GM19025 (cell line): ENCODE data around the gene PCCA.

Source experiments
- ATAC-seq: cut with Tn5 transposase; IDR thresholded peaks from one replicate; pipeline ENCODE4 v1.9.1; 2021; ENCODE audit warnings: mild to moderate bottlenecking, low read depth, moderate library complexity; ENCODE audit not compliant: unreplicated experiment

The PCCA gene

DNA sequence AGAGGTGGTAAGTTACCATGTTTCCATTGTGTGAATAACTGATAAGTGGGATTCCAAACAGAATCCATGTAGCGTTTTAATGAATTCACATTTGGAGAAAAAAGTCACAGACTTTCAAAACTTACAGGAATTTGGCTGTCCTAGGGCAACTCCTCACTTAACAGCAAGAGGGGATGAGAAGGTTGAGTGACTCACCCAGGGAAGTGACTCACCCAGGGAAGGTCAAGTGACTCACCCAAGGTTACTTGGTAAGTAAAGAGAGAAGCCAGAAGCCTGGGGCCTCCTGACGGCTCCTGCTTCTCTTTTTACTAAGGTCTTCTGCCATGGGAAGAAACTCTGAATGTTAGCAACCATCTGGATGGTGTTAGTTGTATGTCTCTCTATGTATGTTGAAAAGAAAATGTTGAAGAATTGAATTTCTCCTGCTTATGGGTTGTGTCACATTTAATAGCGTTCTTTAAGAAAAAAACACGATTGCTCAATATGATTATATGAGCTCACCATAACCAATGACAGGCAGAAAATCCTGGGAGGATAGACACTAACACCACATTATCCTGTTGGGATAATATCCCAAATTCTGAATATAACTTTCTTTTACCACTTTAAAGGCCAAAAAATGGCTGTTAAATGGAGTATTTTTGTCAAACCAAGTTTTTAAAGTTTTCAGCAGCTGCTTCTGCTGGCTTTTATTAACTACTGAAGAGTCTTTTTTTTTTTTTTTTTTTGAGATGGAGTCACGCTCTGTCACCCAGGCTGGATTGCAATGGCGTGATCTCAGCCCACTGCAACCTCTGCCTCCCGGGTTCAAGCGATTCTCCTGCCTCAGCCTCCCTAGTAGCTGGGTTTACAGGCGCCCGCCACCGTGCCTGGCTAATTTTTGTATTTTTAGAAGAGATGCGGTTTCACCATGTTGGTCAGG, 304.1 kb downstream of the PCCA start:
- ATAC-seq, result no peak

DNA sequence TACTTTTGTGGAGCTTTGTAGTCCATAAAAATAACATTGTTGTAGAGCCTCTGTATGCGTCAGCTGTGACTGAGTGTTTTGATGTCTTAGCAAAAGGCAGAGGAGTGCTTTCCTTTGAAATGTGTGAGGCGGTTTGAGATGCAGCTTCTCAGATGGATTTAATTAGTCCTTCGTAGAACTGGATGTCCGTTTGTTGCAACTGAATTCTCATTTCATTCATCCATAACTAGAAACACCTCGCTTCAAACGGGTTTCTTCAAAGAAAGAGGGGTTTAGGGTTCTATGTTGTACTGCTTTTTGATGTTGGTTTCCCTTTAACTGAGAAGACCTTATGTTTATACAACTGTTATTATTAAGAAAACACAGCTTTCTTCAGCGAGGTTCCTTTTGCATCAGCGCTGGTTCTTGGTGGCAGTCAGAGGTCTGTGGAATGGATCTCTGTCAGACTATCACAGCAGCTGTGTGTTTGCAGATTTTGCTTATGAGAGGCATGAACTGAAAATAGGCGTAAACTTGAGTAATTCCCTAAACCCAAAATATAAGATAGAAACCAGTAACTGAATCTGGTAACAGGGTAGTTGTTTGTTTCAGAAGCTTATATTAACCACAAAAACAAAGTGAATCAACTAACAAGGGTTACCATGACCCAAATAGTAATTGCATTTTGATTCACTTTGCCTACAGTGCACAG, 305.3 kb downstream of the PCCA start:
- ATAC-seq, result peak; percentile 84

DNA sequence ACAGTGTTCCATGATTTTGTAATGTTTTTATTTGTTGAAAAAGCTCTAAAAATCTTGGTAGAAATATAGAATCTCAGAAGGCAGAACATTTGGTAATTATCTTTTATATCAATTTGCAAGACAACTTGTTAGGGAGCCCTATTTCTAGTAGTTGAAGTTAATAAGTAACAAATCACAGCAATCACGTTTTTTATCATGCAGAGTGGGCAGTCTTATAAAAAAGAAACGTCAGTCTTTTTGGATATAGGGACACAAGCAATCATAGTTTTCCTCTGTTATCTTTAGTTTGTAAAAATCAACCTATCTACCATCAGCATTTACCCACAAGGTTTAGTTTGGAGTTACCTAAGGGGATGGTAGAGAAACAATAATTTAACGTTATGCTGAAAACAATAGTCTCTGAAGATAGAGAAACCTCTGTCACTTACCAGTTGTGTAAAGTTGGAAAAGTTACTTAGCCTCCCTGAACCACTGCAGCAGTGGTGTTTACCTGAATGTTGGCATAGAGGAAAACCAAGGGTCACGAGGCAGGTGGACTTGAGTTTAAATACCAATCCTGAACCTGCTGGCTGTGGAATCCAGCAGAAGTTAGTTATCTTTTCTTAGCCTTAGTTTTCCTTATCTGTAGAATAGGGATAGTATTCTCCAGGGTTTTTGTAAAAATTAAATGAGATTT, 306.9 kb downstream of the PCCA start:
- no peak for ATAC-seq

DNA sequence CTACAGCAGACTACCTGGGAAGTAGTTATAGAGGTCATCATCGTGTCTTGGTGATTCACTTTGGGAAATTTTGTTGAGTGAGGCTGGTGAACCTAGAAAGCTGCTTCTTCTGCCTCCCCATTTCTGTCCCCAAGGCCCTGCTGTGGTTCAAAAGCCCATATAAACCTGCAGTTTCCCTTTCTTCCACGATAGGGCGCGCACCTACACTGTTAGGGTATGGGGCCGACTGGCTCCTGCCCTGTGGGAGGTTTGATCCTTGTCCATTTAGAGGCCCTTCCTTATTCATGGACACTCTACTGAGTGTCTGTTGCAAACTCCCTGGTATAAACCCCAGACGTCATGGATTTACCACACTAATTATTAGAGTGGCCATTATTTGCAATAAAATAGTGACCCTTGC, 307.9 kb downstream of the PCCA start:
- ATAC-seq, result no peak

DNA sequence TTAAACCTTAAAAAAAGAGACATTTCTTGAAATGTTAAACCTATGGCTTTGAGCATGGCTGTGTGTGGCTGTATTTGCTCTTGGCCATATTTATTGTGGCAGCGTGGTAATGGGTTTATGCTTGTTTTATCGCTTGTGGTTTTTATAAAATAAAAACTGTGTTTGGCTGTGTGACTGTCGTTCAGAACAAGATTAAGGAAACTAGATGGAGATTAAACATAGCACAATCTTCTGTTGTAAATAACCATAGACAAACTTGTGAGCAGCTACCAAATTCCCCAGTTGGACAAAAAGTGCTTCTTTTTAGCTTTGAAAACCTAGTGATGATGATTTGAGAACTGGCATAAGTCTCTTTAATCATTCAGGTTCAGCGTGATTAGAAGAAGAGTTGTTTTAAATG, 308.7 kb downstream of the PCCA start:
- ATAC-seq, result no peak

DNA sequence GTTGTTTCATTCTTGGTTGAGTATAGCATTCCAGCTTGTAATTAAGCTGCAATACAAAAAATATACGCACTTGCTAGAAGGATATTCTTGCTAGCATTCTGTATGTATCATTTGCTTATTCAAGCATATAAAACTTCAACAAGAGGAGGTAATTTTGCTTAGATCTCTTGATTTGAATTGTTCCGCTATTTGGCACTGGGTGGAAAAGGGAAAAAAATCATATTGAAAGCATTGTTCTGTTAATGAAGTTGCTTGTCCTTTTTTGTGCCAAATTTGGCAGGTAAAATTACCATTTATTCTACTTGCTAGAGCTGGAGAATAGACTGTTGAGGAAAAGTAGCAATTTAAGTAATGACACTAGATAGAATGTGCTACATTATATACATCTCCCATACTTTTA, 309.5 kb downstream of the PCCA start:
- no peak for ATAC-seq

DNA sequence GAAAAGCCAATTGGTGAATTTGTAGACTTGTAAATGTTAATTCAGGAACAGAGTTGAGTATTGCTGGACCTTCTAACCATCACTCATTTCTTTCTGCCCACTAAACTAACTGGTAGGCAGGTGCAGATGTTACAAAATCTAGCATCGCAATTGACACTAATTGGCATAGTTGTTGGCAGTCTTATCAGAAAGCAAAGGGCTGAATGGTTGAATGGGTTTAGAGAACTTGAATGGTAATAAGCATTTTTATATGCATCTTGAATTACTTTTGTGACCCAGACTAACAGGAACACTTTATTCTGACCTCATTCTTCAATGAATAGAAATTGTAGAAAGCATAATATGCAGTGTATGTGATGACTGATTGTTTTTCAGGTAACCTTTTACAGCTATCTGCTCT, 310.6 kb downstream of the PCCA start:
- ATAC-seq, result no peak

DNA sequence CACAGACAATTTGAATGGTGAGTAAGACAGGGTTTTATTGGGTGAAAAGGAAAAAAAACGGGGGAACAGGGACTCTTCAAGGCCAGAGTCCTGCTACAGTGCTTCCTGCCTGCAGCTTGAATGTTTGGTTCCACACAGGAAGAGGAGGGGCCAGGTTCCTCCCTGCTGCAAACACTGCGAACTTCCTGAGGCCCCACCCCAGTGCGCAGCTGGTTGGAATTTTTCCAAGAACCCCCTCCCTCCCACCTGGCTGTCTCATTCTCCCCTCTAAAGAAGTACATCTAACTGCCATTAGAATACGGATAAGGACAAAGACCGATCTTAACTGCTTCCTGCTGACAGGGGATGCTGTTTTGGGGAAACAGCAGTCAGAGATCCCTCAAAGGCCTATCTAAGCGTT, 314.8 kb downstream of the PCCA start:
- no peak for ATAC-seq

DNA sequence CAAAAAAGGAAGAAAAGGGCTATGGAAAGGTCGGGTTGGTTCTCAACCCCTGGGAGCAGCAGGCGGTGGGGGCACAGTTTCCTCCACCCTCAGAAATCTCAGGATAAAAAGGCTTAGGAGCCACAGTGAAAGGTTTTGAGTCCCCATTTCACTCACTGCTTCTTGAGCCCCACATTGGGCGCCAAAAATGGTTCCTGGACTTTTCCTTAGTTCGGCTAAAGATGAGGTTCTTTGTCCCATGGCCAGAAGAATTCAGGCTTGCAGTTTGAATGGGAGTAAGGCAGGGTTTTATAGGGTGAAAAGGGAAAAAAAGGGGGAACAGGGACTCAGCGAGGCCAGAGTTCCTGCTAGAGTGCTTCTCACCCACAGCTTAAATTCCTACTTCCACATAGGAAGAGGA, 320.2 kb downstream of the PCCA start:
- no peak for ATAC-seq

DNA sequence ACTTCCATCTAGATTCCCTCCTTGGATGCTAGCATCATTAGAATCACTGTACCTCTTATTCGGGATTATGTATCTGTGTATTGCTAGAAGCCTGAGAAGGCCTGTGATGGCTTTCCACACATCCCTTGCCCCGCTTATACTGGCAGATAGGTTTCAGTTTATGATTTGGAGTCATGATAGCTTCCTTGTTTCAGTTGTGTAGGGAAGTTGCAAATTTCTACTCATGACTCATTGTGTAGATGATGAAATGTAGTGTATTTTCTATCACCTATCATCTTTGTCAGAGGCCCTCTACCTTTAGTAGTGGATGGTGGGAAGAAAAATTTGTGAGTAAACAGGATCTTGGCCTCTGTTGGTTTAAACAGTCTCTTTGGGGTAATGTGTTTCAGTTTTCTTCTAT, 334.5 kb downstream of the PCCA start:
- ATAC-seq, result no peak

DNA sequence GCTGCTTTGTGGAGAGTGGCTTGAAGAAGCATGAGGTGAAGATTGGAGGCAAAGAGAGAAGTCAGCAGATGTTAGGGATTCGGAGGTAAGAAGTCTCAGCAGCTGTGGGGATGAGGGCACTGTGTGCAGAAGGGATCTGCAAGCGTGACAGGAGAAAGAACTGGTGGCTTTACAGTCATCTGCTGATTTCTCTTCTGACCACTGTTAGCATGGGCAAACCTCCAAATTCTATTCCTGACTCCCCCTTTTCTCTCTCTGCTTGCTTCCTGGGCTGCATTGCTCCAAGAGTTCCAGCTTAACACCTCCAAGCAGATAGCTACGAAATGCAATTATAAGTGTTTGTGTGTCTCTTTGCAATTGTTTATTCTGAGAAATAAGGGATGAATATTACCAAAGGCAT, 340.1 kb downstream of the PCCA start:
- ATAC-seq, result no peak

DNA sequence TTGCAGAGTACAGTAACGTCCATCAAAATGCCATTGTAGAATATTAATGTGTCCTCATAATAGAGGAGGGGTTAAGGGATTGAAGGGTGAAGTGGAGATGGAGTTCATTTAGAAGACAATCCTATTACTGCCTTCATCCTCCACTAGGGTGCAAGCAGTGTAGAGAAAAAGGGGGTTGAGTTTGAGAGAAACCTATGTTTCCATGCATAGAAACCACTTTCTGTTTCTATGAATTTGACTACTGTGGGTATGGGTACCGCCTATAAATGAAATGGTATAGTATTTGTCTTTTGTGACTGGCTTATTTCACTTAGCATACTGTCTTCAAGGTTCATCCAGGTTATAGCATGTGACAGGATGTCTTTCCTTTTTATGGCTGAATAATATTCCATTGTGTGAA, 343.7 kb downstream of the PCCA start:
- ATAC-seq, result no peak

DNA sequence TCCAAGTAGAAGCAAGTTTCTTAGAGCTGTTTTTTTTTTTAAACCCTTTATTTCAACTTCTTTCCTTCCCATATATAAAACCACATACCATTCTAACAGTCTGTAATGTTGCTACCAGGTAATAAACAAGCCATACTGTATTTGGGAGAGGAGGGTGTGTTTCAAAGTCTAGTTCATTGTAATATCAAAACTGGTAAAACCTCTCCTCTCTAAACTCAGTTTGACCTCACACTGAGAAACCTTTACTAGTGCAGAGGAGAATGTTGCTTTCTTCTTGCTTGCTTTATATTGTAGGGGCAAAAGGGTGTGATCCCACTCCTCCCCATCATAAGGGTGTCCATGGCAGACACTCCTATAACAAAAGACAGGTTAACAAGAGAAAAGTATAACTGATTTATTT, 344.6 kb downstream of the PCCA start:
- no peak for ATAC-seq

DNA sequence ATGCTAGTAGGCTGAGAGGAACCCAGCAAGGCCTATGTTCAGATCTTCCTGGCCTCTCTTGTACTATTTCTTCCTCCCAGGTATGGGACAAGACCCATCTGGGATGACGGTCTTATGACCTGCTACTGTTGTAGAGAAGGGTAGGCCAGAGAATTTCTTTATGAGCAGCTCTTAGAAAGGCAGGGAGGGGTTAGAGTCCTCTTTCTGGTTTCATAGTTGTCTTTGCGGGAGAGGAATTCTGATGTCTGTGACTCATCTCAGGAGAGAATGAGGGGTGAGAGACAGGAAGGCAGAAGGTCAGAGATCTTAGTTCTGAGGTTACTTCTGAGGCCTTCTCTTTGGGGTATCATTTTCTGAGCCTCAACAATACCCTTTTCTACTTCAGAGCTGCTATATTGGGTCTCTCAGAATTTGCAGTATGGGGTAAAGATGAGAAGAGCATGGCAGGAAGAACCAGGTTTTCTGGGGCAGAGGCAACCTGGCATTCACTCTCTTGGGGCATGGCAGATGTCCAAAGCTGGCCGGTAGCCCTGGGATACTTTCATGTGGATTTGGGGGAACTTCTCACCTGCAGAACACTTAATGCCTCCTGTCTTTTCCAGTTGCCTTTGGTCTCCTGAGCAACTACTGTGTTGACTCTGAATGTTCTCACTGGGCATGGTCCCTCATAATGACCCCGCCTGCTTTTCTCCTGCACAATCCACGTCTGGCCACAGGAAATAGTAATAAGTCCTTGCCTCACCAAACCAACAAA, 345.3 kb downstream of the PCCA start:
- peak; percentile 88 for ATAC-seq

DNA sequence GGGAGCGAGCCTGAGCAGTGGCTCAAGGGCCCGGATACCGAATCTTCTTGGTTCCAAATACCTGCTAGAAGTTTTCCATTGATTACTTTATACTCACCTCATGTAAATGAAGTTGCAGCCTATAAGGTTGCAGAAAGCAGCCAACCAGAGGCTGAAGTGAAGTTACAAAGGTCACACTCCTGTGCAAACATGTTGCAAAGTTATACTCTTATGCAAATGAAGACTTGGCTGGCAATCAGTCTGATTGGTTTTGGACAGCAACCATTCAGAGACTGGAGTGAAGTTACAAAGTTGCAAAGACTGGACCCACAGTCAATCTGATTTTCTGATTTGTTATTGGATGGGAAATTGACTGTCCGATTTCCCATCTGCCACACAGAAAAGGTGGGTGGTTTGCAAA, 347.2 kb downstream of the PCCA start:
- ATAC-seq, result no peak

DNA sequence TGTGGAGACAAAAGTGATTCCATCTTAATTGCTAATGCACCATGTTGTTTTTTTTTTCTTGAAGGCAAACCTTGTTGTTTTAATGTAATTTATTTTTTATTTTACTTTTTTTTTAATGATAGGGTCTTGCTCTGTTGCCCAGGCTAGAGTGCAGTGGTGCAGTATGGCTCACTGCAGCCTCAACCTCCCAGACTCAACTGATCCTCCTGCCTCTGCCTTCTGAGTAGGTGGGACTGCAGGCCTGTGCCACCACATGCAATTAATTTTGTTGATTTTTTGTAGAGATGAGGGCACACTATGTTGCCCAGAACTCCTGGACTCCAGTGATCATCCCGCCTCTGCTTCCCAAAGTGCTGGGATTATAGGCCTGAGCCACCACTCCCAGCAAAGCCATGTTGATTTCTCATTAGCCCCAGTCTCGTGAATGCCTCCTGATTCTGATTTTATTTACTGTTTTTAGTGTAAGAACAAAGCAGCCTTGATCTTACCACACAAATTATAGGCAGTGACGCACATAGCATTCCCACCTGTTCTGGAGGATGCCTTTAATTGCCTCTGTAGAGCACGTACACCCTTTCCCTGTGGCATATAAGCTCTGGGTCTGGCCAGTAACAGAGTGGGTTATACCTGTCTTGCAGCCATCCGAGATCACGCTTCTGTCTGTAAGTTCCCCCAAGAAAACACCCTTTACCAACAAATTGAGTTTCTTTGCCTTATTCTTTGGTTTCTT, 349.3 kb downstream of the PCCA start:
- ATAC-seq, result no peak

DNA sequence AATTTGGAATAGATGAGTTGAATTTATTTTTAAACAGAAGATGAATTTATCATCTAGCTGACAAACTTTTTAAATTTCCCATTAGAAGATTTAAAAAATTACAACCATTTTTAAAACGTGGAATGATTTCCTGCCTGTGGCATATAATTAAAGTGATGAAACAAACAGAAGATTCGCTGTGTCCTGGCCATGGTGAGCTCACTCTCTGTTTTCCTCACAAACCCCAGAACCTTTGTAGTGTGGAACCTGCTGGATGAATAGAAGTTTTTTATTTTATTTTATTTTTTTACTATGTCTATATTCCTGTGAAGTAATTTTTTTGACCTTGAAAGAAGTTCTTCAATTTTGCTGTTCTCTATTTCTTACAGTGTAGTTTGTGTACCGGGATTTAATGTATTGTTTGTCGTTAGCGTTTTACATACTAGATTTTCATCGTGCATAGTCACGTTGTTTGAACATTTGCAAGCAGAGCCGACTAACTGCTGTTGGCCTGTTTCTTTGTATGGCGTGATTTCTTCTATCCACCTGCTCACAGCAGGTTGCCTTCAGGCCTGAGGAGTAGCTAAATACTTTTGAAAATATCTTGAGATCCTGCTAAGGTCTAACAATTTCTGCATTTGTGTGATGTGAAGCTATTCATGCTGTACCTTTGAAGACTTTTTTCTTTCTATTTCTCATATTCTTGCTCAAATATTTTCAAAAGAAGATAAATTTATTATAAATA, 350.5 kb downstream of the PCCA start:
- ATAC-seq, result no peak

DNA sequence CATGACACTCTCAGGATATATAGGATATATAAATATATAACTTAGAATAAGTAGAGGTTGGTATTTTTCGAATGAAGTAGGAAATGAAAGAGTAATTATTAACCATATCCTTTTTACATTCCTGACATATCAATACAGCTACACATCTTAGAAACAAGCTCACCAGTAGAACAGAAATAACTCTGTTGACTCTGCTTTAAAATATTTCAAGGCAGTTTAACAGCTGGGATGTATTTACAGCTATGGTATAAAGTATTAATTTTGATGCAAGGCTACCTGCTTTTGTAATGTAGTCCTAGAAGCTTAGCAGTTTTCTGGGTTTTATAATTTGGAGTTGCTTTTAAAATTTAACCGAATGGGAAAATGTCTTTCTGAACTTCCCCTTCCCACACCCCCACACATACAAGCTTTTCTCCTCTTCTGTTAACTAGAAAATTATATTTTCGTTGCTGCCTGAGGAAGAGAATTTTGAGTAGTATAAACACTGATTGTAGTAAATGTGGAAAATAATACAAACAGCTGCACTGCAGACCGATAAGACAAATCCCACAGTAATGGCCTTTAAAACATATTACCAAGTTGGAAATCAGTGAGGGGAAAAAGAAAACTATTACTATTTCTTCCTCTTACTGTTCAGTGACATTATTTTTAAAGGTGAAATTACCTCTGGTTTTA, 352.0 kb downstream of the PCCA start:
- ATAC-seq, result no peak
